H1 (cell line): ENCODE results near the gene FRMD4A. TPM values are rescaled to one million over a fixed set of nuclear protein-coding genes. Genes with fewer than 3 reads are reported as not detected.

Experiments
- CTCF ChIA-PET: fragments of 300-600 bp; sonication (Branson Sonifier 250); formaldehyde crosslinking; loops from one replicate; lab custom pipeline; 2021; ENCODE audit not compliant: partially characterized antibody; lab: Charles Lee
- POLR2A ChIA-PET: fragments of 300-600 bp; sonication (Branson Sonifier 250); formaldehyde crosslinking; loops from one replicate; lab custom pipeline; 2021; ENCODE audit warnings: inconsistent platforms; ENCODE audit not compliant: partially characterized antibody; lab: Charles Lee
- DNase-seq, 2 experiments: peaks; one replicate each; pipeline versions ENCODE4 v3.0.0 to v3.0.0-alpha.2; 2010 to 2022; ENCODE audit warnings: low spot score in 2 of 2, low read depth in 1 of 2, mixed read lengths in 1 of 2
- FAIRE-seq: peaks from 2 replicates; lab custom pipeline; 2011; peaks lifted over from hg19 to GRCh38; lab: Jason Lieb, UNC
- H2AFZ ChIP-seq: 2 replicates; pipeline ENCODE4 v1.8.1; 2012; ENCODE audit warnings: low read length, inconsistent platforms
- H2AK5ac ChIP-seq: 2 replicates; pipeline ENCODE4 v1.6.1; 2013; ENCODE audit warnings: low read depth, low read length
- H2BK120ac ChIP-seq: replicated peaks from 2 replicates; pipeline ENCODE3; 2013; ENCODE audit warnings: low read depth, low read length, inconsistent platforms
- H2BK12ac ChIP-seq: 2 replicates; pipeline ENCODE4 v1.6.1; 2013; ENCODE audit warnings: low read depth, low read length
- H2BK15ac ChIP-seq: 2 replicates; pipeline ENCODE4 v1.6.1; 2013; ENCODE audit warnings: low read length
- H2BK20ac ChIP-seq: 2 replicates; pipeline ENCODE4 v1.6.1; 2013; ENCODE audit warnings: low read length
- H2BK5ac ChIP-seq: 2 replicates; pipeline ENCODE4 v1.6.1; 2013; ENCODE audit warnings: low read depth, low read length
- H3K14ac ChIP-seq: 2 replicates; pipeline ENCODE4 v1.6.1; 2013; ENCODE audit warnings: inconsistent platforms; ENCODE audit not compliant: insufficient read length
- H3K18ac ChIP-seq: 2 replicates; pipeline ENCODE4 v1.6.1; 2013; ENCODE audit warnings: low read length; ENCODE audit errors: extremely low read depth
- H3K23ac ChIP-seq: 2 replicates; pipeline ENCODE4 v1.6.1; 2013; ENCODE audit warnings: inconsistent platforms; ENCODE audit not compliant: insufficient read length
- H3K23me2 ChIP-seq: 2 replicates; pipeline ENCODE4 v1.6.1; 2013; ENCODE audit warnings: low read depth, low read length
- H3K27ac ChIP-seq: 2 replicates; pipeline ENCODE4 v1.6.1; 2011; ENCODE audit warnings: low read depth, low read length, inconsistent platforms
- H3K27me3 ChIP-seq, 4 experiments: replicated peaks in 1 of 4; 1 replicate in 1 of 4; 2 replicates in 3 of 4; pipeline versions ENCODE4 v1.6.1 to v1.8.1; 2011 to 2013; ENCODE audit warnings: low read length in 3 of 4, mild to moderate bottlenecking in 3 of 4, inconsistent platforms in 2 of 4, mixed read lengths in 2 of 4, moderate library complexity in 1 of 4; ENCODE audit not compliant: control insufficient read depth in 3 of 4, insufficient read depth in 3 of 4; ENCODE audit errors: extremely low read depth in 1 of 4
- H3K36me3 ChIP-seq, 4 experiments: 2 replicates each; pipeline versions ENCODE4 v1.6.1 to v1.8.1; 2011 to 2013; ENCODE audit warnings: mild to moderate bottlenecking in 4 of 4, low read length in 3 of 4, moderate library complexity in 2 of 4, control low read depth in 1 of 4, inconsistent platforms in 1 of 4; ENCODE audit not compliant: insufficient read depth in 4 of 4, control insufficient read depth in 2 of 4
- H3K4ac ChIP-seq: replicated peaks from 2 replicates; pipeline ENCODE3; 2013; ENCODE audit warnings: low read length, low read depth, mixed read lengths, inconsistent platforms; ENCODE audit not compliant: insufficient read length
- H3K4me1 ChIP-seq, 4 experiments: replicated peaks in 1 of 4; 1 replicate in 1 of 4; 2 replicates in 3 of 4; pipeline versions ENCODE4 v1.6.1 to v1.8.1; 2011 to 2013; ENCODE audit warnings: low read length in 3 of 4, inconsistent platforms in 2 of 4, mixed read lengths in 1 of 4; ENCODE audit not compliant: insufficient read depth in 4 of 4, control insufficient read depth in 3 of 4
- H3K4me2 ChIP-seq, 2 experiments: 2 replicates each; pipeline versions ENCODE4 v1.6.1 to v1.8.1; 2011 to 2013; ENCODE audit warnings: low read depth in 2 of 2, low read length in 2 of 2, control low read depth in 1 of 2, inconsistent platforms in 1 of 2, mild to moderate bottlenecking in 1 of 2; ENCODE audit not compliant: insufficient read depth in 1 of 2
- H3K4me3 ChIP-seq, 4 experiments: fragments of 200-600, 300-600 bp in 1 of 4; sonication (generic), shearing (Covaris generic), sonication (Bioruptor Twin) in 1 of 4; 2 replicates each; pipeline versions ENCODE4 v1.5.1 to v1.8.1; 2011 to 2016; ENCODE audit warnings: low read length in 4 of 4, low read depth in 3 of 4, control low read depth in 2 of 4, inconsistent platforms in 2 of 4, mild to moderate bottlenecking in 2 of 4, mixed read lengths in 1 of 4, moderate library complexity in 1 of 4; ENCODE audit not compliant: insufficient read depth in 2 of 4; ENCODE audit errors: extremely low read depth in 1 of 4
- H3K56ac ChIP-seq: replicated peaks from 2 replicates; pipeline ENCODE3; 2013; ENCODE audit warnings: low read depth, mild to moderate bottlenecking, mixed read lengths, low read length, inconsistent platforms; ENCODE audit not compliant: insufficient read length
- H3K79me1 ChIP-seq: 2 replicates; pipeline ENCODE4 v1.6.1; 2013; ENCODE audit warnings: low read depth, low read length, control low read depth
- H3K79me2 ChIP-seq, 2 experiments: 2 replicates each; pipeline versions ENCODE4 v1.6.1 to v1.8.1; 2012 to 2013; ENCODE audit warnings: low read length in 2 of 2, mild to moderate bottlenecking in 2 of 2, inconsistent platforms in 1 of 2; ENCODE audit not compliant: insufficient read depth in 2 of 2, control insufficient read depth in 1 of 2
- H3K9ac ChIP-seq, 4 experiments: replicated peaks in 1 of 4; 1 replicate in 1 of 4; 2 replicates in 3 of 4; pipeline versions ENCODE4 v1.6.1 to v1.8.1; 2011 to 2013; ENCODE audit warnings: low read depth in 3 of 4, low read length in 3 of 4, control low read depth in 2 of 4, mild to moderate bottlenecking in 2 of 4, moderate library complexity in 2 of 4, inconsistent platforms in 1 of 4; ENCODE audit errors: extremely low read depth in 1 of 4
- H3K9me3 ChIP-seq, 2 experiments: 2 replicates each; pipeline versions ENCODE4 v1.6.1 to v1.8.1; 2012 to 2013; ENCODE audit warnings: mild to moderate bottlenecking in 2 of 2, moderate library complexity in 2 of 2, control low read depth in 1 of 2, inconsistent platforms in 1 of 2, low read depth in 1 of 2, low read length in 1 of 2, mixed read lengths in 1 of 2; ENCODE audit not compliant: insufficient read depth in 2 of 2
- H4K20me1 ChIP-seq, 2 experiments: replicated peaks in 1 of 2; 2 replicates each; pipeline versions ENCODE3 to v1.8.1; 2011 to 2013; ENCODE audit warnings: inconsistent platforms in 2 of 2, low read length in 2 of 2, mild to moderate bottlenecking in 1 of 2; ENCODE audit not compliant: insufficient read depth in 2 of 2, control insufficient read depth in 1 of 2
- H4K5ac ChIP-seq: 2 replicates; pipeline ENCODE4 v1.6.1; 2013; ENCODE audit warnings: low read length, low read depth, mixed read lengths, inconsistent platforms; ENCODE audit not compliant: insufficient read length
- H4K8ac ChIP-seq: 2 replicates; pipeline ENCODE4 v1.8.0; 2013; ENCODE audit warnings: mild to moderate bottlenecking, moderate library complexity, low read length, inconsistent platforms; ENCODE audit not compliant: insufficient read depth; ENCODE audit errors: extremely low read depth
- H4K91ac ChIP-seq: replicated peaks from 2 replicates; pipeline ENCODE3; 2013; ENCODE audit warnings: low read length, mixed read lengths, inconsistent platforms; ENCODE audit not compliant: insufficient read length
- GABPA ChIP-seq: IDR thresholded peaks from 2 replicates; pipeline ENCODE4 v1.6.1; 2011; ENCODE audit warnings: mild to moderate bottlenecking, low read length, moderate library complexity, borderline replicate concordance; ENCODE audit not compliant: insufficient read depth
- KDM5A ChIP-seq: fragments of 200-600 bp; IDR thresholded peaks from 2 replicates; pipeline ENCODE4 v1.7.1; 2012; ENCODE audit warnings: mild to moderate bottlenecking, low read length, inconsistent platforms, mixed read lengths
- RAD21 ChIP-seq, 2 experiments: IDR thresholded peaks in 1 of 2; conservative IDR thresholded peaks in 1 of 2; 2 replicates each; pipeline ENCODE4 v1.6.1; 2011; ENCODE audit warnings: low read depth in 2 of 2, low read length in 2 of 2, improper control_type of control experiment in 1 of 2, inconsistent platforms in 1 of 2, mild to moderate bottlenecking in 1 of 2, moderate library complexity in 1 of 2
- RFX5 ChIP-seq: IDR thresholded peaks from 2 replicates; pipeline ENCODE4 v1.6.1; 2011; ENCODE audit warnings: low read depth, low read length, improper control_type of control experiment, borderline replicate concordance
- RNF2 ChIP-seq: fragments of 200-900, 300-1000 bp; sonication (generic); IDR thresholded peaks from 2 replicates; pipeline ENCODE4 v1.7.1; 2016; ENCODE audit warnings: borderline replicate concordance, low read depth, mild to moderate bottlenecking, antibody characterized with exemption, low read length; ENCODE audit not compliant: poor library complexity, severe bottlenecking; ENCODE audit errors: missing control alignments
- SP4 ChIP-seq: IDR thresholded peaks from 2 replicates; pipeline ENCODE4 v1.6.1; 2012; ENCODE audit warnings: low read length, inconsistent platforms
- SRF ChIP-seq: IDR thresholded peaks from 2 replicates; pipeline ENCODE4 v1.6.1; 2011; ENCODE audit warnings: mild to moderate bottlenecking, low read depth, low read length, moderate library complexity
- TAF1 ChIP-seq: IDR thresholded peaks from 2 replicates; pipeline ENCODE4 v1.6.1; 2011; ENCODE audit warnings: mild to moderate bottlenecking, low read depth, low read length
- WGBS, 2 experiments: shearing (Covaris generic) in 1 of 2; methylation state at CpG; one replicate each; pipeline versions ENCODE4 v1.1.6 to v1.1.7; 2013 to 2015; ENCODE audit warnings: low lambda C conversion rate in 2 of 2, mixed read lengths in 2 of 2, inconsistent platforms in 1 of 2, low coverage in 1 of 2, missing lambda C conversion rate in 1 of 2; ENCODE audit not compliant: insufficient replicate concordance in 2 of 2, insufficient coverage in 1 of 2, insufficient read length in 1 of 2; ENCODE audit errors: extremely low coverage in 1 of 2, missing lambda C conversion rate in 1 of 2; 5-methylcytosine and 5-hydroxymethylcytosine counted together
- polyA plus RNA-seq, 7 experiments: library from polyadenylated mRNA; depleted of rRNA in 3 of 7; stranded (reverse) in 5 of 7; unstranded in 2 of 7; fragments of >200 nt in 5 of 7; fragments of 200-250 nt in 2 of 7; gene quantifications; 1 replicate in 5 of 7; 2 replicates in 1 of 7; 4 replicates in 1 of 7; pipeline versions ENCODE4 v1.2.1 to v1.2.3, GENCODE V29; 2011 to 2013; ENCODE audit warnings: missing spikeins in 2 of 7, mixed read lengths in 2 of 7
- total RNA-seq: library from RNA; stranded (reverse); fragmentation: NEBNext Ultra II Directional; extraction: Animal tissue kit (Norgen Biotek cat#: 25700); gene quantifications from 2 replicates; pipeline ENCODE4 v1.2.1, GENCODE V29; 2021
- TF ChIP-seq, protein P1 (sequence below), 3 experiments: IDR thresholded peaks; 1 replicate in 2 of 3; 2 replicates in 1 of 3; pipeline versions ENCODE4 v1.5.1 to v1.6.1; 2011; ENCODE audit warnings: low read length in 3 of 3, mild to moderate bottlenecking in 3 of 3, inconsistent platforms in 2 of 3, low read depth in 1 of 3, moderate library complexity in 1 of 3; ENCODE audit not compliant: insufficient read depth in 1 of 3; ENCODE audit errors: control extremely low read depth in 1 of 3

The FRMD4A gene
- total and polyA plus RNA-seq, 2 of the 8 experiments (the other 6 are each of a cell fraction or from before 2014, with no cell fraction given), result 38.6 to 39.6 TPM

- no peak overlapping the region for H2BK15ac ChIP-seq
- H3K4me2 ChIP-seq, result no peak overlapping the region
- H3K18ac ChIP-seq, result no peak overlapping the region
- H2BK120ac ChIP-seq, result no peak overlapping the region
- no peaks in the 10 kb centered on the region for H3K4me1 ChIP-seq
- no peak overlapping the region for H3K23ac ChIP-seq
- H3K14ac ChIP-seq, result no peak overlapping the region
- no peak overlapping the region for H4K91ac ChIP-seq
- no peak overlapping the region for H2BK5ac ChIP-seq
- TF ChIP-seq GABPA, result no peak
- TF ChIP-seq TAF1, result no peak
- no peak for TF ChIP-seq RAD21 (IDR thresholded peaks at IDR 0.05 in 1 of 2, conservative IDR thresholded peaks at IDR 0.05 in 1 of 2; ENCODE audit: low read depth in 2 of 2, low read length in 2 of 2)
- TF ChIP-seq, protein P1, sequence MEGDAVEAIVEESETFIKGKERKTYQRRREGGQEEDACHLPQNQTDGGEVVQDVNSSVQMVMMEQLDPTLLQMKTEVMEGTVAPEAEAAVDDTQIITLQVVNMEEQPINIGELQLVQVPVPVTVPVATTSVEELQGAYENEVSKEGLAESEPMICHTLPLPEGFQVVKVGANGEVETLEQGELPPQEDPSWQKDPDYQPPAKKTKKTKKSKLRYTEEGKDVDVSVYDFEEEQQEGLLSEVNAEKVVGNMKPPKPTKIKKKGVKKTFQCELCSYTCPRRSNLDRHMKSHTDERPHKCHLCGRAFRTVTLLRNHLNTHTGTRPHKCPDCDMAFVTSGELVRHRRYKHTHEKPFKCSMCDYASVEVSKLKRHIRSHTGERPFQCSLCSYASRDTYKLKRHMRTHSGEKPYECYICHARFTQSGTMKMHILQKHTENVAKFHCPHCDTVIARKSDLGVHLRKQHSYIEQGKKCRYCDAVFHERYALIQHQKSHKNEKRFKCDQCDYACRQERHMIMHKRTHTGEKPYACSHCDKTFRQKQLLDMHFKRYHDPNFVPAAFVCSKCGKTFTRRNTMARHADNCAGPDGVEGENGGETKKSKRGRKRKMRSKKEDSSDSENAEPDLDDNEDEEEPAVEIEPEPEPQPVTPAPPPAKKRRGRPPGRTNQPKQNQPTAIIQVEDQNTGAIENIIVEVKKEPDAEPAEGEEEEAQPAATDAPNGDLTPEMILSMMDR (IDR thresholded peaks at IDR 0.05; ENCODE audit: control extremely low read depth in 1 of 3, insufficient read depth in 1 of 3, low read depth in 1 of 3, low read length in 3 of 3), result no peak
- TF ChIP-seq RFX5, result no peak
- TF ChIP-seq RNF2, result no peak
- TF ChIP-seq SRF, result no peak
- TF ChIP-seq KDM5A, result no peak
- TF ChIP-seq SP4, result no peak
- H2AFZ ChIP-seq, result no peak overlapping the region
- no peak overlapping the region for H2BK20ac ChIP-seq
- no peak for DNase-seq
- no peak overlapping the region for H3K4ac ChIP-seq
- no peak for FAIRE-seq
- no peaks in the 10 kb centered on the region for H3K79me1 ChIP-seq
- no peaks in the 10 kb centered on the region for H4K20me1 ChIP-seq
- no peak overlapping the region for H2BK12ac ChIP-seq
- H2AK5ac ChIP-seq, result no peak overlapping the region
- no peak overlapping the region for H3K4me3 ChIP-seq
- no peaks in the 10 kb centered on the region for H3K36me3 ChIP-seq
- no peaks in the 10 kb centered on the region for H3K79me2 ChIP-seq
- H3K27me3 ChIP-seq, result no peaks in the 10 kb centered on the region
- ChIA-PET POLR2A (interaction anchor here (1.8 kb wide), 1 partner anchor 150 kb away, joined by 4 read pairs; no protein-coding TSS in a partner anchor), CTCF (interaction anchor here (1.2 to 5.2 kb wide), 2 partner anchors 17 to 58 kb away, joined by 4 to 31 read pairs; no protein-coding TSS in a partner anchor)
- WGBS, 2 experiments, result 98% methylated on average over 6 of the region's 7 CpGs; no CpG with 5 or more reads in 1 of the 2 experiments
- no peak overlapping the region for H3K27ac ChIP-seq
- H3K9ac ChIP-seq, result no peak overlapping the region
- no peak overlapping the region for H3K56ac ChIP-seq
- H3K9me3 ChIP-seq, result no peaks in the 10 kb centered on the region
- no peak overlapping the region for H4K8ac ChIP-seq
- H3K23me2 ChIP-seq, result no peaks in the 10 kb centered on the region
- no peak overlapping the region for H4K5ac ChIP-seq
Observed at GRCh38 chr10:14036233-14036632, 294.5 kb downstream of the FRMD4A start.
